Stimulated activated naive CD8-positive, alpha-beta T cell treated with anti-CD3 and anti-CD28 coated beads, Interleukin-15, Interleukin-2, amounts not matched to agents 100 ng/mL and 50 ng/mL, for 24 hours (primary cell): ENCODE data around the gene NKAIN1.
A peak's percentile ranks its signal among the peaks of the same experiment; 100 is the strongest.
"Not testable (repeated sequence)": the region's sequence is repeated elsewhere in the genome, so short reads cannot be mapped to it uniquely, and the experiment has no call there.

Experiments used
- H3K27ac Mint-ChIP-seq: one replicate; pipeline ENCODE4 v1.8.0; 2021; ENCODE audit warnings: mild to moderate bottlenecking, mixed read lengths
- H3K27me3 Mint-ChIP-seq: one replicate; pipeline ENCODE4 v1.8.0; 2021; ENCODE audit warnings: mixed read lengths
- H3K36me3 Mint-ChIP-seq: one replicate; pipeline ENCODE4 v1.8.0; 2021; ENCODE audit warnings: low read depth, mixed read lengths
- H3K4me1 Mint-ChIP-seq: one replicate; pipeline ENCODE4 v1.8.0; 2021; ENCODE audit warnings: low read depth, mixed read lengths
- H3K4me3 Mint-ChIP-seq: one replicate; pipeline ENCODE4 v1.8.0; 2021; ENCODE audit warnings: mild to moderate bottlenecking, mixed read lengths
- H3K9me3 Mint-ChIP-seq: one replicate; pipeline ENCODE4 v1.8.0; 2021; ENCODE audit warnings: mixed read lengths

The NKAIN1 gene

DNA sequence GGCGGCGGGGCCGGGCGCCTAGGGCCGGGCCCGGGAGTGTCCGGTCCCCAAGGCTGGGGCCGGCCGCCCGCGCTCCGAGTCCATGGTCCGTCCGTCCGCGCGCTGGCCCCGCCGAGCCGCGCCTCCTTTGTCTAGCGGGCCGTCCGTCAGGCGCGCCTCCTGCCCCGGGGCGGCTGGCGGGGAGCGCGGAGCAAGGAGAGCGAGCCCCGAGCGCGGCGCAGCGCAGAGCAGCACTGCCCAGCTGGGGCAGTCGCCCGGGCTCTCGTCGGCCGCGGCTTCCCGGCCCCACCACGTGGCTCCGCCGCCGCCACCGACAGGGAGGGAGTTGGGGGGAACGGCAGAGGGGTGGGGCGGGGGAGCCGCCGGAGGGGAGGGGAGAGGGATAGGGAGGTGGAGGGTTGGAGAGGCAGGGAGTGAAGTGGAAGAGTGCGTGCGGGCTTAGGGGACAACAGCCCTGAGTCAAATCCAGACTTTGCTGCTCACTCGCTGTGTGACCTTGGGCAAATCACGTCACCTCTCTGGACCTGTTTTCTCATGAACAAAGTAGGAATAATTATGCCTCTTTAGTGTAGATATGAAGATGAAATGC, at the start of gene NKAIN1:
TSS of gene NKAIN1 (minus strand) at position 235 of the 589 bp plus-strand sequence. CDS start 340 bp downstream, outside the sequence.
- H3K27me3 Mint-ChIP-seq = peaks cover 48% of the 10 kb centered on the region
- H3K36me3 Mint-ChIP-seq = no peaks in the 10 kb centered on the region
- no peak within 1 kb of the TSS for H3K27ac Mint-ChIP-seq
- peak within 1 kb of the TSS; percentile 65 for H3K4me3 Mint-ChIP-seq
- H3K4me1 Mint-ChIP-seq = peaks cover 20% of the 10 kb centered on the region
- H3K9me3 Mint-ChIP-seq = no peaks in the 10 kb centered on the region

DNA sequence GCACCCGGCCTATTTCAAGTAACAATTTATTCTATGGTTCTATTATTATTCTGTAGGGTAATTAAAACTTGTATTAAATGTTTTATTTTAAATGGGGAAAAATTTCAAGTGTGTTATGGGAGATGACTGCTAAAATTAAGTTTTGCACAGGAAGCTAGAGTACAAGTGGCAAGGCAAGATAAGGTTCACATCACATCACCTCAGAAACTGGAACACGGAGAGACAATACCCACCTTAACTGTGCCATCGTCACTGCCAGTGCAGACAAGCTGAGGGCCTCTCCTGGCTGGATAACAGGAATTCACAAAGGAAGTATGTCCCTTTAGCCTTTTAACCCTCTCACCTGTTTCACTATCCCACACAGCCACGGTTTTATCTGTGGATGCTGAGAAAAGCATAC, 49.3 kb upstream of the NKAIN1 start:
- no peaks in the 10 kb centered on the region for H3K27me3 Mint-ChIP-seq
- peaks cover 74% of the 10 kb centered on the region for H3K36me3 Mint-ChIP-seq
- H3K9me3 Mint-ChIP-seq = no peaks in the 10 kb centered on the region
- H3K4me1 Mint-ChIP-seq = peaks cover 9% of the 10 kb centered on the region
- H3K4me3 Mint-ChIP-seq = no peak overlapping the region
- H3K27ac Mint-ChIP-seq = no peak overlapping the region

DNA sequence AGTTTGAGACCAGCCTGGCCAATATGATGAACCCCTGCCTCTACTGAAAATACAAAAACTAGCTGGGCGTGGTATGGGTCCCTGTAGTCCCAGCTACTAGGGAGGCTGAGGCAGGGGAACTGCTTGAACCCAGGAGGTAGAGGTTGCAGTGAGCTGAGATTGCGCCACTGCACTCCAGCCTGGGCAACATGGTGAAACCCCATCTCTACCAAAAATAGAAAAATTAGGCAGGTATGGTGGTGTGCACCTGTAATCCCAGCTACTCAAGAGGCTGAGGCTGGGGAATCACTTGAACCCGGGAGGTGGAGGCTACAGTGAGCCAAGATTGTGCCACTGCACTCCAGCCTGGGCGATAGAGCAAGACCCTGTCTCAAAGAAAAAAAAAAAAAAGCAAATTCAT, 48.1 kb upstream of the NKAIN1 start:
- H3K27ac Mint-ChIP-seq, H3K9me3 Mint-ChIP-seq, H3K27me3 Mint-ChIP-seq, H3K4me3 Mint-ChIP-seq, H3K4me1 Mint-ChIP-seq: not testable (repeated sequence)
- H3K36me3 Mint-ChIP-seq = peaks cover 74% of the 10 kb centered on the region

DNA sequence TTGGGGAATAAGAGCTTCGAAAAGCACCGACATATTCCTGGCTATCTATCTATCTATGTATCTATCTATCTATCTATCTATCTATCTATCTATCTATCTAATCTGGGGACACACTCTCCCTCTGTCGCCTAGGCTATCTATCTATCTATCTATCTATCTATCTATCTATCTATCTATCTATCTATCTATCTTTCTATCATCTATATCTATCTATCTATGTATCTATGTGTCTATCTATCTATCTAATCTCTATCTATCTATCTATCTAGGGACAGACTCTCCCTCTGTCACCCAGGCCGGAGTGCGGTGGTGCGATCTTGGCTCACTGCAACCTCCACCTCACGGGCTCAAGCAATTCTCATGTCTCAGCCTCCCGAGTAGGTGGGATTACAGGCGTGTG, 42.7 kb upstream of the NKAIN1 start:
- not testable (repeated sequence) for H3K4me3 Mint-ChIP-seq, H3K4me1 Mint-ChIP-seq, H3K27me3 Mint-ChIP-seq, H3K9me3 Mint-ChIP-seq, H3K27ac Mint-ChIP-seq
- peaks cover 83% of the 10 kb centered on the region for H3K36me3 Mint-ChIP-seq

DNA sequence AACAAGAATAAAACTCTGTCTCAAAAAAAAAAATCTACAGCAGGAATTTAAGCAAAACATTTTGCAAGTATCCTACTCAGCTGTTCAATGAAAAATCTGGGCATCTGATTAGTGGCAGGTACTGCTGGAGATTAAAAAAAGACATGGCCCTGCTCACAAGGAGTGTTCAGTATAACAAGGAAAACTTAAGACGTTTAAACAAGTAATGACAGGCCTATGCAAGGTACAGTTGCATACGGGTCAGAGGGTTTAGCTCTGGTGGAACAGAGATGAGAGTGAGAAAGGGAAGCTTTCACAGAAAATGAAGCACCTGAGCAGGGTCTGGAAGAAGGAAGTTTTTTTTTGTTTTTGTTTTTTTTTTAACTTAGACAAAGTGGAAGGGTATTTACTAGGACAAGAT, 33.9 kb upstream of the NKAIN1 start:
- Mint-ChIP-seq H3K27ac (no peak overlapping the region), H3K9me3 (no peaks in the 10 kb centered on the region), H3K4me1 (no peaks in the 10 kb centered on the region), H3K36me3 (peaks cover 69% of the 10 kb centered on the region), H3K27me3 (no peaks in the 10 kb centered on the region), H3K4me3 (no peak overlapping the region)

DNA sequence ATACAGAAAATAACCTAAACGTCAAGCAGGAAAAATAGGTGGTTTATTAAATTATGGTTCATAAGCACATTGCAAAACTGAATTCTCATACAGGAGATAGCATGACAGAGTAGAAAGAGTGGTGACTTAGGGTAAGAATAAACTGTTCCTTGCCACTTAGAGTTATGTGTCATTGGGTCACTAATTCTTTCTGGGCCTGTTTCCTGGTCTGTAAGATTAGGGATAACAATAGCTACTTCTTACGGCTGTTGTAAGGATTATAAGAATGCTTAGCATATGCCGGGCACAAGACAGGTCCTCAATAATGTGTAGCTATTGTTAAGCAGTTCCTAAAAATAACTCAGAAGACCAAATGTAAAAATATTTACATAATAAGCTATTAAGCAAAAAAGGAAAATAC, 32.7 kb upstream of the NKAIN1 start:
- H3K4me1 Mint-ChIP-seq = no peaks in the 10 kb centered on the region
- no peaks in the 10 kb centered on the region for H3K27me3 Mint-ChIP-seq
- H3K36me3 Mint-ChIP-seq = peaks cover 69% of the 10 kb centered on the region
- H3K27ac Mint-ChIP-seq = no peak overlapping the region
- H3K9me3 Mint-ChIP-seq = no peaks in the 10 kb centered on the region
- H3K4me3 Mint-ChIP-seq = no peak overlapping the region

DNA sequence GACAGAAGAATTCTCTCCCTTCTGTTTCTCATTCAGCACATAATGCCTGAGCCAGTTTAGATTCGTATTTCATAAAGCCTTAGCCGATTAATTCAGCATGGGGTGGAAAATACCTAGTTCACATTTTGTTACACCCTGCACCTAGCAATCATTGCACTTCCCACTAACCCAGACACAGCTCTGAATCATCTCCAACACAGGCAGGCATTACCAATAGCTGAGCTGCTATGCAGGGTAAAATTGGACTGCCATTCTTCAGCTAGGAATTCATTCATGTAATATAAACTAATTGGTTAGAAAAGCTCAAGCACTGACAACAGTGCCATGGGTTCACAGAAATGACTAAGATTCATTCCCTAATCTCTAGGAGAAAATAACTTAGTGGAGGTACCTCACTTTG, 26.9 kb upstream of the NKAIN1 start:
- Mint-ChIP-seq H3K27me3 (no peaks in the 10 kb centered on the region), H3K36me3 (peaks cover 79% of the 10 kb centered on the region), H3K4me3 (no peak overlapping the region), H3K9me3 (no peaks in the 10 kb centered on the region), H3K27ac (no peak overlapping the region), H3K4me1 (no peaks in the 10 kb centered on the region)

DNA sequence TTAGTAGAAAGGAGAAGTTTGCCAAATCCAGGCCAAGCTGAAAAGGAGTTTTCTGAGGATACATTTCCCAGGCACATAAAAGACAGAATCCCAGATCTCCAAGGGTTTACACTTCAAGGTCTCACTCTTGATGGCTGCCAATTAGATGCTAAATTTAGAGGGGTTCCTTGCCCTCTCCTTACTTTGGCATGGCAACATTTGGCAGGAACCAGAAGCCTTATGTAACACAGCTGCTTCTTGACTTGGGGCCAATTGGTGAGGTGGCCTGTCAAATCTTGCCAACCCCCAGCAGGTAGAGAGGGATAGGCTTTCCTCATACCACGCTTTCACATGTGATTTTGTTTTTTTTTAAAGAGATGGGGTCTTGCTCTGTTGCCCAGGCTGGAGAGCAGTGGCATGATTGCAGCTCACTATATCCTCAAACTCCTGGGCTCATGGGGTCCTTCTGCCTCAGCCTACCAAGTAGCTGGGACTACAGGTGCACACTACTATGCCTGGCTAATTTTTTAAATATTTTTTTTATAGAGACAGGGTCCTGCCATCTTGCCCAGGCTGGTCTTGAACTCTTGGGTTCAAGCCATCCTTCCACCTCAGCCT, 25.2 kb upstream of the NKAIN1 start:
- H3K4me1 Mint-ChIP-seq = no peaks in the 10 kb centered on the region
- H3K4me3 Mint-ChIP-seq = no peak overlapping the region
- no peaks in the 10 kb centered on the region for H3K9me3 Mint-ChIP-seq
- no peak overlapping the region for H3K27ac Mint-ChIP-seq
- no peaks in the 10 kb centered on the region for H3K27me3 Mint-ChIP-seq
- H3K36me3 Mint-ChIP-seq = peaks cover 78% of the 10 kb centered on the region

DNA sequence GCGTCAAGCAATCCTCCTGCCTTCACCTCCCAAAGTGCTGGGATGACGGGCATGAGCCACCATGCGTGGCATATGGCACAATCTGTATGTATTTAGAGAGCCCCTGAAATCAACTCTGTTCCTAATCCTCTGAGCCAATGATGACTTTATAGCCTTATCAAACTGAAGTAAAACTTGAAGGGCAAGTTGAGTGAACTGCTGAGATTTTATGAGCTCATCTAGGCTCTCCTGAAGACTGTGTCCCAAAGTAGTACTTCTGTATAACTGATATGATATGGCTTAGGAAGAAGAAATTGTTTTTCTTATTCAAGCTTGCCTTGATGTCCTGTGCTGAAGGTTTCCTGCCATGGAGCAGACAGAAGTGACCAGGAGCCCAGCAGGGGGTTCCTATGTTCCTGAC, 23.7 kb upstream of the NKAIN1 start:
- Mint-ChIP-seq H3K36me3 (peaks cover 80% of the 10 kb centered on the region), H3K4me3 (no peak overlapping the region), H3K9me3 (no peaks in the 10 kb centered on the region), H3K27me3 (no peaks in the 10 kb centered on the region), H3K4me1 (no peaks in the 10 kb centered on the region), H3K27ac (no peak overlapping the region)

DNA sequence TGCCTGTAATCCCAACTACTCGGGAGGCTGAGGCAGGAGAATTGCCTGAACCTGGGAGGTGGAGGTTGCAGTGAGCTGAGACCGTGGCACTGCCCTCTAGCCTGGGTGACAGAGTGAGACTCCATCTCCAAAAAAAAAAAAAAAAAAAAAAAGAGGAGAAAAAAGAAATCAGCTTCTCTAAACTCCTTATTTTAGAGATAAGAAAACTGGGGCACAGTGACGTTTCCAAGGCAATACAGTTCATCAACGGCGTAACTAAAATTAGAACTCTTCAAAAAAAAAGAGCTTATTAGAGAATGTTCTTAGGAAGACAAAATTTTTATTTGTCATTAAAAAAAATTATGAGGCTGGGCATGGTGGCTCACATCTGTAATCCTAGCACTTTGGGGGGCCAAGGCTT, 22.7 kb upstream of the NKAIN1 start:
- H3K4me3 Mint-ChIP-seq, H3K9me3 Mint-ChIP-seq, H3K27ac Mint-ChIP-seq, H3K4me1 Mint-ChIP-seq, H3K27me3 Mint-ChIP-seq: not testable (repeated sequence)
- H3K36me3 Mint-ChIP-seq = peaks cover 78% of the 10 kb centered on the region

DNA sequence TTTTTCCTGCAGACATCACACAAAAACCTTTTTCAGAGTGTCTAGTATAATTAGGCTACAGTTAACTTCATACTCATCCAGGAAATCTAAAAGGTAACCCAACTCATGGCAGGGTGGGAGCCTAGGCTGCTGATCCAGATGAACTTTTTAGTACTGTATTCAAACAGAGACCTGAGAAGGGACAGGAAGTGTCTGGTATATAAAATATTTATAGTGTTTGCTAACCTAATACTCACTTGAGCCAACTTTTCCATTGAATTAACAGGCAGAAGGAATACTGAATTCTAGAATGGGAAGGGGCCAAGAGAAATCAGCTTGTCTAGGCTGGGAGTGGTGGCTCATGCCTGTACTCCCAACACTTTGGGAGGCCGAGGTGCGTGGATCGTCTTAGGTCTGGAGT, 22.2 kb upstream of the NKAIN1 start:
- no peak overlapping the region for H3K27ac Mint-ChIP-seq
- H3K9me3 Mint-ChIP-seq = no peaks in the 10 kb centered on the region
- H3K36me3 Mint-ChIP-seq = peaks cover 77% of the 10 kb centered on the region
- H3K4me3 Mint-ChIP-seq = no peak overlapping the region
- no peaks in the 10 kb centered on the region for H3K27me3 Mint-ChIP-seq
- H3K4me1 Mint-ChIP-seq = no peaks in the 10 kb centered on the region

DNA sequence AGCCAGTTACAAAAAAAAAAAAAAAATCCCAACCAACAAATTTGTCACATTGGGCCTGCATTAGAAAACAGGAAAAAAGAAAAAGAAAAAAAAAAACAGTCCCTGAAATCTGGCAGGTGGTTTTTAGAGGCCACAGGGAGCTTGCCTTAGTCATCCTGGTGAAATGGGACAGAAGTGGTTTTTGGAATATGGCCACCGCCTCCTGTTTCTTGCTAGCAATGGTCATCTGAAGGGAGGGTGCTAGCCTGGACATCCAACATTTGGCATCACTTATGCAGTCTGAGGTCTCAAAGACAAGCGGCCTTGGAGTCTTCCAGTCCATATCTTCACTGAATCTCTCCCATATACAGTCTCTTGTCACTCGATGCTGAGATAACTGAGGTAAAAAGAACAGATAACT, 20.1 kb upstream of the NKAIN1 start:
- H3K27ac Mint-ChIP-seq = no peak overlapping the region
- no peaks in the 10 kb centered on the region for H3K4me1 Mint-ChIP-seq
- no peaks in the 10 kb centered on the region for H3K27me3 Mint-ChIP-seq
- no peaks in the 10 kb centered on the region for H3K9me3 Mint-ChIP-seq
- H3K4me3 Mint-ChIP-seq = no peak overlapping the region
- peaks cover 58% of the 10 kb centered on the region for H3K36me3 Mint-ChIP-seq

DNA sequence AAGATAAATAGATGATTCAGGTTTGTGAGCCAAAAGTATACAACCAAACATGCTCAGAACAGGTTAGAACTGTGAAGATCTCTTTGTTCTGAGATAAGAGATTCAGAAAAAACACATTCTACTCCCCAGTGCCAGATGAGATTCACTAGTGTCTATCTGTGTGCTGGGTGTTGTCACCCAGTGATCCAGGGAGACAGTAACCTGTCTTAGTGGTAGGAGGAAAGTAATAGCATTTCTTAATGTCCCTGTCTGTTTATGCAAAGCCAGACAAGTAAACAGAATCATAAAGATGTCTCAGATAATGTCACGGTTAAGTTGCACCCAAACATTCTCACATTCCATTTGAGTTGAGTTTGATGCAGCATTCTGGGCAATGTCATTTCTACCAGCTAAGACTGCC, 18.9 kb upstream of the NKAIN1 start:
- H3K27ac Mint-ChIP-seq = no peak overlapping the region
- H3K36me3 Mint-ChIP-seq = peaks cover 46% of the 10 kb centered on the region
- H3K27me3 Mint-ChIP-seq = no peaks in the 10 kb centered on the region
- no peaks in the 10 kb centered on the region for H3K9me3 Mint-ChIP-seq
- no peaks in the 10 kb centered on the region for H3K4me1 Mint-ChIP-seq
- H3K4me3 Mint-ChIP-seq = no peak overlapping the region

DNA sequence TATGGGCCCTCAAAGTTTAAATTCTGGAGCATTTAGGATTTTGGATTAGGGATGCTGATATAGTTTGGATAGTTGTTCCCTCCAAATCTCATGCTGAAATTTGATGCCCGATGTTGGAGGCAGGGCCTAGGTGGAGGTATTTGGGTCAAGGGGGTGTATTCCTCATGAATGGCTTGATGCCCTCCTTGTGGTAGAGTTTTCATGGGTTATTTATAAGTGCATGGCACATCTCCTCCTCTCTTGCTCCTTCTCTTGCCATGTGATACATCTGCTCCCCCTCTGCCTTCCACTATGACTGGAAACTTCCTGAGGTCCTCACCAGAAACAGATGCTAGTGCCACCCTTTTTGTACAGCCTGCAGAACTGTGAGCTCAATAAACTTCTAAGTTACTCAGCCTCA, 17.5 kb upstream of the NKAIN1 start:
- H3K27ac Mint-ChIP-seq = no peak overlapping the region
- no peaks in the 10 kb centered on the region for H3K9me3 Mint-ChIP-seq
- peaks cover 41% of the 10 kb centered on the region for H3K36me3 Mint-ChIP-seq
- no peak overlapping the region for H3K4me3 Mint-ChIP-seq
- no peaks in the 10 kb centered on the region for H3K27me3 Mint-ChIP-seq
- H3K4me1 Mint-ChIP-seq = no peaks in the 10 kb centered on the region

DNA sequence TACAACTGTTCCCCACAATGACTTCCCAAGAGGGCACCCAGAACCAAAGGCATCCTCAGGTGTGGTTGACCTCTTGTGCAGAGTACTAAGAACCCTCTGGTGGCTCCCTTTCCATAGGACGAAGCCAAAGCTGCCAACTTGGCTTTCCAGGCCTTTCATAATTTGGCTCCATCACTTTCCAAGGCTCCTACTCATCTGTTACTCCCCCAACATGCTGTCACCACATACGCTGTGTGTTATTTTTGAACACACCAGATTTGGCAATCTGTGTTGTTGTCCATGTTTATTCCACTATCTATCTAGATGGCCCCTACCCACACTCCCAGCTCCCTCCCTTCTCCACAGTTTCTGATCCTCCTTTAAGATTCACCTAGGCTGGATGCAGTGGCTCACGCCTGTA, 10.2 kb upstream of the NKAIN1 start:
- Mint-ChIP-seq H3K27me3 (no peaks in the 10 kb centered on the region), H3K9me3 (no peaks in the 10 kb centered on the region), H3K27ac (no peak overlapping the region), H3K36me3 (no peaks in the 10 kb centered on the region), H3K4me1 (no peaks in the 10 kb centered on the region), H3K4me3 (no peak overlapping the region)

DNA sequence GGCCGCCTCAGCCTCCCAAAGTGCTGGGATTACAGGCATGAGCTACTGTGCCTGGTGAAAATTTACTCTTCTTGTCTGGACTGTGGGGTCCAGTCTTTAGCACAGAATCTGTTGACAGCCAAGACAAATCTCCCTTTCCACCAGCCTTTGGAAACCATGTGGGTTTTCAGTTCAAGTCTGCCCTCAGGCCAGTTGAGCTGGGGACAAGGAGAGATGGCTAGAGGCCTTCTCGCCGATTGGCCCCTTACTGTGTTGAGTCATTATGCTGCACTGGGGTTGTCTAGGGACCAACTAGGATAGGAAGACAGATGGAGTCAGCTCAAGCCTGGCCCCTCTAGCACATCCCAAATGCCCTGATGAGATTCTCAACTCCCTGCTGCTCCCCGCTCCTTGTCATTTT, 8.6 kb upstream of the NKAIN1 start:
- Mint-ChIP-seq H3K27me3 (no peaks in the 10 kb centered on the region), H3K9me3 (no peaks in the 10 kb centered on the region), H3K4me1 (no peaks in the 10 kb centered on the region), H3K4me3 (no peak overlapping the region), H3K36me3 (no peaks in the 10 kb centered on the region), H3K27ac (no peak overlapping the region)
